Aorta (tissue), 5 donors: ENCODE data around the gene CCL1. TPM values are rescaled to one million over a fixed set of nuclear protein-coding genes. Genes with fewer than 3 reads are reported as not detected.
A peak's percentile ranks its signal among the peaks of the same experiment; 100 is the strongest.
"Not testable (repeated sequence)": the region's sequence is repeated elsewhere in the genome, so short reads cannot be mapped to it uniquely, and the experiment has no call there.

Experiments
- ATAC-seq: fragments of 200-7000 bp; cut with Tn5 transposase; one replicate; pipeline ENCODE4 v1.9.1; 2022; ENCODE audit warnings: moderate library complexity; ENCODE audit not compliant: low FRiP score
- DNase-seq, 2 donors: peaks; one replicate each; pipeline ENCODE4 v3.0.0-alpha.2; 2020
- H3K27ac ChIP-seq, 2 donors: one replicate each; pipeline ENCODE4 v1.5.1; 2013; ENCODE audit warnings: low read length in 2 of 2, mild to moderate bottlenecking in 2 of 2, moderate library complexity in 2 of 2, control low read depth in 1 of 2, inconsistent platforms in 1 of 2, low read depth in 1 of 2
- H3K27me3 ChIP-seq, 2 donors: one replicate each; pipeline ENCODE4 v1.6.1; 2013; ENCODE audit warnings: control low read depth in 1 of 2, low read length in 1 of 2, mild to moderate bottlenecking in 1 of 2, moderate library complexity in 1 of 2; ENCODE audit not compliant: insufficient read depth in 2 of 2, control insufficient read depth in 1 of 2
- H3K36me3 ChIP-seq, 2 donors: one replicate each; pipeline ENCODE4 v1.6.1; 2013; ENCODE audit warnings: control low read depth in 1 of 2, low read length in 1 of 2, mild to moderate bottlenecking in 1 of 2; ENCODE audit not compliant: insufficient read depth in 2 of 2, control insufficient read depth in 1 of 2
- H3K4me1 ChIP-seq, 2 donors: one replicate each; pipeline ENCODE4 v1.6.1; 2013; ENCODE audit warnings: low read length in 2 of 2, control low read depth in 1 of 2, mild to moderate bottlenecking in 1 of 2, moderate library complexity in 1 of 2; ENCODE audit not compliant: insufficient read depth in 2 of 2, control insufficient read depth in 1 of 2
- H3K4me3 ChIP-seq, 2 donors: one replicate each; pipeline ENCODE4 v1.5.1; 2013; ENCODE audit warnings: low read length in 2 of 2, control low read depth in 1 of 2, mild to moderate bottlenecking in 1 of 2
- H3K9me3 ChIP-seq: one replicate; pipeline ENCODE4 v1.6.1; 2013; ENCODE audit warnings: mild to moderate bottlenecking, low read length; ENCODE audit not compliant: control insufficient read depth
- whole genome bisulfite sequencing, 2 donors: extraction: QIAGEN DNeasy Blood & Tissue Kit; methylation state at CpG; one replicate each; pipeline ENCODE4 v1.1.7; 2013; 5-methylcytosine and 5-hydroxymethylcytosine counted together
- intact Hi-C, 2 donors: fragments of 100-400 bp; cut with DNase I; formaldehyde crosslinking; loops; one replicate each; pipeline versions ENCODE4 v1.14.2 to v1.15.0; 2022
- polyA plus RNA-seq, 2 donors: library from polyadenylated mRNA; stranded (reverse); fragments of 200-250 nt; gene quantifications; one replicate each; pipeline ENCODE4 v1.2.3, GENCODE V29; 2013
- total RNA-seq, 2 donors: library from RNA; stranded (reverse); fragmentation: NEBNext Ultra II Directional; extraction: Animal tissue kit (Norgen Biotek cat#: 25700); gene quantifications; one replicate each; pipeline ENCODE4 v1.2.1, GENCODE V29; 2021
- donor health status: healthy with polysubstance abuse.
- donor health status: Bipolar disorder and iron deficiency.
- donor health status: DM: no; HTN: no; CAD: no.
- donor health status: DM: no; HTN: no; CAD: no.
- donor health status: DM: yes; HTN: yes; CAD: no.

The CCL1 gene
- total and polyA plus RNA-seq, 4 donors: not detected

DNA sequence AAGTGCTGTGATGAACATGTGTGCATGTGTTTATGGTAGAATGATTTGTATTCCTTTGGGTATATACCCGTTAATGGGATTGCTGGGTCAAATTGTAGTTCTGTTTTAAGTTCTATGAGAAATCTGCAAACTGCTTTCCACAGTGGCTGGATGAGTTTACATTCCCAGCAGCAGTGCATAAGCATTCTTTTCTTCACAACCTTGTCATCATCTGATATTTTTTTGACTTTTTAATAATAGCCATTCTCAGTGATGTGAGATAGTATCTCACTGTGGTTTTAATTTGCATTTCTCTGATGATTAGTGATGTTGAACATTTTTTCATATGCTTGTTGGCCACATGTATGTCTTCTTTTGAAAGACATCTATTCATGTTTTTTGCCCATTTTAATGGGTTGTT lies 25.3 kb downstream of the CCL1 start:
- H3K9me3 ChIP-seq: no peaks in the 10 kb centered on the region
- H3K4me3 ChIP-seq: no peak overlapping the region
- H3K27me3 ChIP-seq: peaks cover 0 to 3% of the 10 kb centered on the region in 2 donors
- H3K27ac ChIP-seq: no peak overlapping the region
- DNase-seq (no peak), ATAC-seq (no peak)
- no peaks in the 10 kb centered on the region for H3K36me3 ChIP-seq
- intact Hi-C loops: no loop called here
- 58 to 65% methylated on average over 1 of the region's 1 CpG for WGBS, 2 donors
- H3K4me1 ChIP-seq: no peaks in the 10 kb centered on the region

DNA sequence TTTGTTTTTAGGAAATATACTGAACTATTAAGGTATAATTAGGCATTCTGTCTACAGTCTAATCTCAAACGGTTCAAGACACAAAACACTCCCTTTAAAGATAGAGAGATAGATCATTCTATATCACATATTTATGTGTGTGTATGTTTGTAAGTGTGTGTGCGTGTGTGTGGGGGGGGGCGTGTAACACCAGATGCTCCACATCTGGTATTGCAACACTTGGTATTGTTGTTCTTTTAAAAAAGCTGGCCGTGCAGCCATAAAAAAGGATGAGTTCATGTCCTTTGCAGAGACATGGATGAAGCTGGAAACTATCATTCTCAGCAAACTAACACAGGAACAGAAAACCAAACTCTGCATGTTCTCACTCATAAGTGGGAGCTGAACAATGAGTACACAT lies 35.5 kb downstream of the CCL1 start:
- H3K27ac ChIP-seq, H3K4me3 ChIP-seq, H3K4me1 ChIP-seq, H3K27me3 ChIP-seq, ATAC-seq, H3K9me3 ChIP-seq, H3K36me3 ChIP-seq, DNase-seq, intact Hi-C loops: not testable (repeated sequence)
- 53% methylated on average over 4 of the region's 4 CpGs for WGBS, 2 donors

DNA sequence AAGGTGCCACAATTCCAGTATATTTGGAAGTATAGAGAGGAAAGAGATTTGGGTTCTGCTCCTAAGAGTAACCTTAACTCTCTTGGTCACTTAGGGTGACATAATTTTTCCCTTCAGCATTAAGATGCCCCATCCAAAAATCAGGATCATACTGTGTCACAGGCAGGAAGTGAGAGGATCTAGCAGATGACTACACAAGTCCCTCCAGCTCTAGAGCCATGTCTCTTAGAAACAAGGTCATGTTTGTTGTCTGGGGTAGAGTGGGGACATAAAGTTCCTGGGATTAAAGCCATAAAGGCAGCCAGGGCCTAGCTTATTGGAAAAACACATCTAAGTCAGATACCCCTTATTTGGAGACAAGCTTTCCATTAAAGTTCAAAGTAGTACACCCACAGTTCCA lies 41.1 kb downstream of the CCL1 start:
- H3K27ac ChIP-seq: no peak overlapping the region
- intact Hi-C loops: no loop called here
- no peak overlapping the region for H3K4me3 ChIP-seq
- no peak for DNase-seq
- no peaks in the 10 kb centered on the region for H3K36me3 ChIP-seq
- peak; percentile 74 for ATAC-seq
- H3K27me3 ChIP-seq: no peaks in the 10 kb centered on the region
- peaks cover 0 to 4% of the 10 kb centered on the region in 2 donors for H3K4me1 ChIP-seq
- no peaks in the 10 kb centered on the region for H3K9me3 ChIP-seq

DNA sequence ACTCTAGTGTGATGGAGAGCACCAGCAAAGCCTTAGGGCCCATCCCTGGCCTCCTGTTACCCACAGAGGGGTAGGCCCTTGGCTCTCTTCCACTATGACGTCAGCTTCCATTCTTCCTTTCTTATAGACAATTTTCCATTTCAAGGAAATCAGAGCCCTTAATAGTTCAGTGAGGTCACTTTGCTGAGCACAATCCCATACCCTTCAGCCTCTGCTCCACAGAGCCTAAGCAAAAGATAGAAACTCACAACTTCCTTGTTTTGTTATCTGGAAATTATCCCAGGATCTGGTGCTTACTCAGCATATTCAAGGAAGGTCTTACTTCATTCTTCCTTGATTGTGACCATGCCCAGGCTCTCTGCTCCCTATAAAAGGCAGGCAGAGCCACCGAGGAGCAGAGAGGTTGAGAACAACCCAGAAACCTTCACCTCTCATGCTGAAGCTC lies 44.0 kb downstream of the CCL1 start, which contains the start of gene CCL8:
CCL8 (plus strand) TSS at position 397 of the 445 bp plus-strand sequence. CDS start 67 bp downstream, outside the sequence.
- H3K27ac ChIP-seq: no peak within 1 kb of the TSS
- H3K4me3 ChIP-seq: no peak within 1 kb of the TSS
- ATAC-seq: peak; percentile 52
- intact Hi-C loops: no loop called here
- H3K4me1 ChIP-seq: peaks cover 0 to 4% of the 10 kb centered on the region in 2 donors
- 33 to 42% methylated on average over 2 of the region's 2 CpGs for WGBS, 2 donors
- H3K27me3 ChIP-seq: no peaks in the 10 kb centered on the region
- H3K9me3 ChIP-seq: no peaks in the 10 kb centered on the region
- no peaks in the 10 kb centered on the region for H3K36me3 ChIP-seq
- no peak for DNase-seq

DNA sequence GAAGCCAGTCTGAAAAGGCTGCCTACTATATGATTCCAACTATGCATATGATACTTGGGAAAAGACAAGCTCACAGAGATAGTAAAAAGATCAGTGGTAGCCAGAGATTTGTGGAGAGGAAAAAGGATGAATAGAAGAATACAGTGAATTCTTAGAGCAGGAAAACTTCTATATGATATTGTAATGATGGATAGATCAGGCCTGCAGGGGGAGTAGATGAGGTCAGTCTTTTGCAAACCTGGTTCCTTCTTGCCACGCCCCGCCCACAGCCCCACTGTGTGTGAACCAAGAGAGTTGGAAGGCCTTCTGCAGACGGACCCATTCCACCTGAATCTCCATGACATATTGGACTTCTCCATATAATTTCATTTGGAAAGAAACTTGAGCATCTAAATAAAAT lies 44.6 kb downstream of the CCL1 start:
- 74 to 88% methylated on average over 3 of the region's 3 CpGs for WGBS, 2 donors
- H3K9me3 ChIP-seq: no peaks in the 10 kb centered on the region
- DNase-seq: no peak
- no peak overlapping the region for H3K27ac ChIP-seq
- H3K4me1 ChIP-seq: peaks cover 0 to 4% of the 10 kb centered on the region in 2 donors
- H3K36me3 ChIP-seq: no peaks in the 10 kb centered on the region
- intact Hi-C loops: no loop called here
- H3K4me3 ChIP-seq: no peak overlapping the region
- H3K27me3 ChIP-seq: no peaks in the 10 kb centered on the region
- ATAC-seq: no peak

DNA sequence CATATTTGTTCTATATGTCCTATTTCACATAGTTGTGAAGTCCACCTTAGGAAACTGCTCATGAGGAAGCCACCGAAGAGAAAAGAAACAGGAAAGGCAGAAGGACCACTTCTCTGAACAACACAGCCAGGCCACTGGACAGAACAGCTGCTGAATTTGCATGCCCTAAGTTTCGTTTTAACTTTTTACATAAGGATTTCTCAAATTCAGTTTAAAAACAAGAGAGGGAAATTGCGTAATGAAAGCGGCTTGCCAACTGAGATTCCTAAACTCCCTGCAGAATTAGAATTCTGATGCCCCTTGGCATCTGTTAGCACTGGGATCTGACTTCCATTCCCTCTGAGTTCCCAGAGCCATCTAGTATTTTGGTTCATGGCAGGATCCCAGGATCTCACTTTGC lies 48.8 kb downstream of the CCL1 start:
- ATAC-seq (peak; percentile 69), DNase-seq (peak in 1 of 2 donors; percentile 50)
- 1 to 3% methylated on average over 4 of the region's 4 CpGs for WGBS, 2 donors
- intact Hi-C loops: no loop called here
- H3K27ac ChIP-seq: peak overlapping the region in 1 of 2 donors; percentile 59
- H3K4me1 ChIP-seq: no peaks in the 10 kb centered on the region
- H3K9me3 ChIP-seq: no peaks in the 10 kb centered on the region
- no peaks in the 10 kb centered on the region for H3K36me3 ChIP-seq
- H3K27me3 ChIP-seq: no peaks in the 10 kb centered on the region
- H3K4me3 ChIP-seq: no peak overlapping the region

DNA sequence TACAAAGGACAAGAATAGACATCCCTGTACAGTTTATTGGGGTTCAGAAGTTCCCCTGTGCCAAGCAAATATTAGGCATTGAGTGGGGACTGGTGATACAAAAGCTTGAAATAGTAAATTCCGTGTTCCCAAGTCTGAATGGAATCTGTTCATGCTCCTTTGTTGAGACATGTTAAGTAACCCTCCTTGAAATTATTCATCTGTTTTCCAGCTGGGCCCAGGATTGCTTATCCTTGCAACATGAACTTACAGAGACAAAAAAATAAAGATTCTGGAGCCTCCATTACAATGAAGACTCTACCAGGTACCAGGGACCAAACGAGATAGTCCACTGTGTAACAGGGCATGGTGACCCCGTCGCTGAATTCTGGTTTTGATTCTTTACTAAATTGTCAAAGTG lies 49.9 kb downstream of the CCL1 start:
- Histone ChIP-seq H3K36me3 (no peaks in the 10 kb centered on the region), H3K9me3 (no peaks in the 10 kb centered on the region), H3K27ac (no peak overlapping the region), H3K4me3 (no peak overlapping the region), H3K4me1 (no peaks in the 10 kb centered on the region), H3K27me3 (no peaks in the 10 kb centered on the region)
- DNase-seq (no peak), ATAC-seq (no peak)
- intact Hi-C loops: no loop called here
- 92 to 96% methylated on average over 4 of the region's 4 CpGs for WGBS, 2 donors

DNA sequence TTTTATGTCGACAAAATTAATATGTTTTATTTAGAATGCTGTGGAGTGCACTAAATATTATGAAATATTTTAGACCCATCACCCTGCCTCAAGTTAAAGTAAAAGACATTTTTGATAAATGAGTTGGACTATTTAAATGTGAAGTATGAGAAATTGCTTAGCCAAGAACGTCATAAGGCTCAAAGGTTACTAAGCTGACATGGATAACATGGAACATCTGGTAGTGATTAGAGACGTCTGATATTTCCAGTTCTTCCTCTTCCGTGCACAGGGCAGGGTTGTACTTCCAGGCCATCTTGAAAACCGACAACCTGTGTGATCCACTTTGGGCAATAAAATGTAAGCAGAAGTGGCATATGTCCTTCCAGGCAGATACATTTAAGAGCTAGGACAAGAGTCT lies 51.0 kb downstream of the CCL1 start:
- H3K36me3 ChIP-seq: no peaks in the 10 kb centered on the region
- WGBS, 2 donors: 45 to 48% methylated on average over 5 of the region's 5 CpGs
- H3K4me3 ChIP-seq: no peak overlapping the region
- no peak overlapping the region for H3K27ac ChIP-seq
- no peaks in the 10 kb centered on the region for H3K4me1 ChIP-seq
- DNase-seq (no peak), ATAC-seq (no peak)
- no peaks in the 10 kb centered on the region for H3K9me3 ChIP-seq
- intact Hi-C loops: no loop called here
- H3K27me3 ChIP-seq: no peaks in the 10 kb centered on the region

DNA sequence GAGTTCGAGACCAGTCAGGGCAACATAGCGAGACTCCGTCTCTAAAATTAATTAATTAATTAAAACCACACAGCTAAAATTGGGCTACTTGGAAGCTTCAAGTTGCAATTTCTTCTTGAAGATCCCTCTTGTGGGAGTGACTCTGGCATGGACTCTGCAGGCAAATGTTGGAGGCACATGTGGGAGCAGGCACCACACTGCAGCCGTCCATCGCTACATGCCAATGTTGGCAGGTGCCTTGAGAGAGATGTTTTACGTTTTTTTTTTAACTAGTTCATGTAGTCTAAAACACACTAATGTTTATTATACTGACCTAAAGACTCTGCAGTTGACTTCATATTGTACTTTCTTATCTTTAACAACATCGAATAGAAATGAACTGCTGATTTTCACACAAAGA lies 51.7 kb downstream of the CCL1 start:
- intact Hi-C loops: no loop called here
- no peak overlapping the region for H3K4me3 ChIP-seq
- WGBS, 2 donors: 65 to 75% methylated on average over 7 of the region's 7 CpGs
- no peaks in the 10 kb centered on the region for H3K9me3 ChIP-seq
- H3K36me3 ChIP-seq: no peaks in the 10 kb centered on the region
- ATAC-seq (no peak), DNase-seq (no peak)
- H3K27ac ChIP-seq: no peak overlapping the region
- H3K4me1 ChIP-seq: peaks cover 0 to 1% of the 10 kb centered on the region in 2 donors
- H3K27me3 ChIP-seq: no peaks in the 10 kb centered on the region
